ENCODE measurements around the gene TFPT. TPM values are rescaled to one million over a fixed set of nuclear protein-coding genes. Genes with fewer than 3 reads are reported as not detected.

The TFPT gene
- total and polyA plus RNA-seq, 2 of the 13 experiments (the other 11 are each of a cell fraction or from before 2014, with no cell fraction given) = 8.4 to 10.7 TPM

DNA sequence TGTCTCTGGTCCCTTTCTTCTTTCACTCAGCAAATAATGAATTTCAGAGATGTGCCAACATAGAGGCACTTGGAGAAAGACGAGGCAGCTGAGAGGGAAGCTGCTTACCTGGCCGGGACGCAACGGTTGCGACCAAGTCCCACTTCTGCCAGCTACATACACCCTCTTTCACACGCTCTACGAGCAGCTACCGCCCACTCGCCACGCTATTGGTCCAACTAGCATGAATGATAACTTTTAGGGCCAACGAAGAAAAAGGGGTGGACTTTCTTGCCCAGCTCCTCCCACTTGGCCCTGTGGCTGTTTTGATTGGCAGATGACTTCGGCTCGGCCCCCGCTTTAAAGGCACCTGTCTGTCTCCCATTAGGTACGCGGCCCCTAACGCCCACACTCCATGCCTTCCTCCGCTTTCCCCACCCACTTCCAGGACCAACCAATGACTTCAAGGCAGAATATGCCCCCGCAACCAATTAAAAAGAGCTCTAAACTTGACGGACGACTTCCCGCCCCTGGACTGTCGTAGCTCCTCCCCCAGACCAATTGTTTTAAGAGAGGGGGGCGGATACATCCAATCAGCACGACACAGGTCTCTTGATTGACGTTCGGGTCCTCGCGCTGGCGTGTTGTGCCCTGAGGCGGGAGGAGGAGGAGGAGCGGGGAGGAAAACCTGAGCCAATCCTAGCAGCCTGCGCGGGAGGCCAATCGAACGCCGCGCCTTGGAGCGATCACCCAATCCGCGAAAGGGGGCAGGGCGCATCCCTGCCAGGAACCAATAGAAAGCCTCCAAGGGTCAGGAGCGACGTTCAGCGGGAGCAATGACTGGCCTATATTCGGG, 21.6 kb upstream of the TFPT start (continued):
- TF ChIP-seq ZNF567 (CRISPR knock-in tag; IDR thresholded peaks at IDR 0.05; ENCODE audit: borderline replicate concordance) (no peak), MZF1 (CRISPR knock-in tag; IDR thresholded peaks at IDR 0.05; ENCODE audit: borderline replicate concordance) (no peak), MIER3 (CRISPR knock-in tag; IDR thresholded peaks at IDR 0.05; ENCODE audit: borderline replicate concordance) (no peak), DNMT1 (CRISPR knock-in tag; IDR thresholded peaks at IDR 0.05) (0 out of 2 replicates have a peak, but pooled peaks have one; percentile 6), ZNF597 (CRISPR knock-in tag; IDR thresholded peaks at IDR 0.05) (no peak), LCORL (IDR thresholded peaks at IDR 0.05) (no peak), LCORL (CRISPR knock-in tag; IDR thresholded peaks at IDR 0.05) (no peak), E2F5 (CRISPR knock-in tag; conservative IDR thresholded peaks at IDR 0.05) (no peak; the same call in 1 of the 2 replicates), SRY (CRISPR knock-in tag; IDR thresholded peaks at IDR 0.05) (no peak), ZSCAN12 (CRISPR knock-in tag; IDR thresholded peaks at IDR 0.05) (no peak), FOSL1 (CRISPR knock-in tag; IDR thresholded peaks at IDR 0.05; ENCODE audit: borderline replicate concordance) (no peak), SNAI1 (CRISPR knock-in tag; IDR thresholded peaks at IDR 0.05; ENCODE audit: borderline replicate concordance) (no peak), CAMTA2 (CRISPR knock-in tag; IDR thresholded peaks at IDR 0.05; ENCODE audit: borderline replicate concordance) (no peak), ZNF83 (CRISPR knock-in tag; IDR thresholded peaks at IDR 0.05; ENCODE audit: borderline replicate concordance) (no peak), TOE1 (CRISPR knock-in tag; IDR thresholded peaks at IDR 0.05) (no peak), ONECUT2 (CRISPR knock-in tag; IDR thresholded peaks at IDR 0.05) (no peak)
- TF ChIP-seq, protein P1, sequence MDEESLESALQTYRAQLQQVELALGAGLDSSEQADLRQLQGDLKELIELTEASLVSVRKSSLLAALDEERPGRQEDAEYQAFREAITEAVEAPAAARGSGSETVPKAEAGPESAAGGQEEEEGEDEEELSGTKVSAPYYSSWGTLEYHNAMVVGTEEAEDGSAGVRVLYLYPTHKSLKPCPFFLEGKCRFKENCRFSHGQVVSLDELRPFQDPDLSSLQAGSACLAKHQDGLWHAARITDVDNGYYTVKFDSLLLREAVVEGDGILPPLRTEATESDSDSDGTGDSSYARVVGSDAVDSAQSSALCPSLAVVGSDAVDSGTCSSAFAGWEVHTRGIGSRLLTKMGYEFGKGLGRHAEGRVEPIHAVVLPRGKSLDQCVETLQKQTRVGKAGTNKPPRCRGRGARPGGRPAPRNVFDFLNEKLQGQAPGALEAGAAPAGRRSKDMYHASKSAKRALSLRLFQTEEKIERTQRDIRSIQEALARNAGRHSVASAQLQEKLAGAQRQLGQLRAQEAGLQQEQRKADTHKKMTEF (CRISPR knock-in tag; IDR thresholded peaks at IDR 0.05) = no peak
- TF ChIP-seq, protein P2, sequence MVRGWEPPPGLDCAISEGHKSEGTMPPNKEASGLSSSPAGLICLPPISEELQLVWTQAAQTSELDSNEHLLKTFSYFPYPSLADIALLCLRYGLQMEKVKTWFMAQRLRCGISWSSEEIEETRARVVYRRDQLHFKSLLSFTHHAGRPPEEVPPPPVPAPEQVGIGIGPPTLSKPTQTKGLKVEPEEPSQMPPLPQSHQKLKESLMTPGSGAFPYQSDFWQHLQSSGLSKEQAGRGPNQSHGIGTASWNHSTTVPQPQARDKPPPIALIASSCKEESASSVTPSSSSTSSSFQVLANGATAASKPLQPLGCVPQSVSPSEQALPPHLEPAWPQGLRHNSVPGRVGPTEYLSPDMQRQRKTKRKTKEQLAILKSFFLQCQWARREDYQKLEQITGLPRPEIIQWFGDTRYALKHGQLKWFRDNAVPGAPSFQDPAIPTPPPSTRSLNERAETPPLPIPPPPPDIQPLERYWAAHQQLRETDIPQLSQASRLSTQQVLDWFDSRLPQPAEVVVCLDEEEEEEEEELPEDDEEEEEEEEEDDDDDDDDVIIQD (CRISPR knock-in tag; IDR thresholded peaks at IDR 0.05; ENCODE audit: low read depth) = no peak
- TF ChIP-seq, protein P3, sequence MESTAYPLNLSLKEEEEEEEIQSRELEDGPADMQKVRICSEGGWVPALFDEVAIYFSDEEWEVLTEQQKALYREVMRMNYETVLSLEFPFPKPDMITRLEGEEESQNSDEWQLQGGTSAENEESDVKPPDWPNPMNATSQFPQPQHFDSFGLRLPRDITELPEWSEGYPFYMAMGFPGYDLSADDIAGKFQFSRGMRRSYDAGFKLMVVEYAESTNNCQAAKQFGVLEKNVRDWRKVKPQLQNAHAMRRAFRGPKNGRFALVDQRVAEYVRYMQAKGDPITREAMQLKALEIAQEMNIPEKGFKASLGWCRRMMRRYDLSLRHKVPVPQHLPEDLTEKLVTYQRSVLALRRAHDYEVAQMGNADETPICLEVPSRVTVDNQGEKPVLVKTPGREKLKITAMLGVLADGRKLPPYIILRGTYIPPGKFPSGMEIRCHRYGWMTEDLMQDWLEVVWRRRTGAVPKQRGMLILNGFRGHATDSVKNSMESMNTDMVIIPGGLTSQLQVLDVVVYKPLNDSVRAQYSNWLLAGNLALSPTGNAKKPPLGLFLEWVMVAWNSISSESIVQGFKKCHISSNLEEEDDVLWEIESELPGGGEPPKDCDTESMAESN (CRISPR knock-in tag; conservative IDR thresholded peaks at IDR 0.05) = no peak
- TF ChIP-seq, protein P4, sequence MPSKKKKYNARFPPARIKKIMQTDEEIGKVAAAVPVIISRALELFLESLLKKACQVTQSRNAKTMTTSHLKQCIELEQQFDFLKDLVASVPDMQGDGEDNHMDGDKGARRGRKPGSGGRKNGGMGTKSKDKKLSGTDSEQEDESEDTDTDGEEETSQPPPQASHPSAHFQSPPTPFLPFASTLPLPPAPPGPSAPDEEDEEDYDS (CRISPR knock-in tag; IDR thresholded peaks at IDR 0.05) = peak; percentile 81
- TF ChIP-seq, protein P5, sequence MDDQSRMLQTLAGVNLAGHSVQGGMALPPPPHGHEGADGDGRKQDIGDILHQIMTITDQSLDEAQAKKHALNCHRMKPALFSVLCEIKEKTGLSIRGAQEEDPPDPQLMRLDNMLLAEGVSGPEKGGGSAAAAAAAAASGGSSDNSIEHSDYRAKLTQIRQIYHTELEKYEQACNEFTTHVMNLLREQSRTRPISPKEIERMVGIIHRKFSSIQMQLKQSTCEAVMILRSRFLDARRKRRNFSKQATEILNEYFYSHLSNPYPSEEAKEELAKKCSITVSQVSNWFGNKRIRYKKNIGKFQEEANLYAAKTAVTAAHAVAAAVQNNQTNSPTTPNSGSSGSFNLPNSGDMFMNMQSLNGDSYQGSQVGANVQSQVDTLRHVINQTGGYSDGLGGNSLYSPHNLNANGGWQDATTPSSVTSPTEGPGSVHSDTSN (CRISPR knock-in tag; IDR thresholded peaks at IDR 0.05; ENCODE audit: borderline replicate concordance) = peak; percentile 82; the same call in 1 of the 2 replicates
